Epidermal melanocyte (primary cell): Measurements from ENCODE around the gene BSN.

Experiments used
- DNase-seq: peaks from one replicate; pipeline ENCODE4 v3.0.0; 2011; ENCODE audit warnings: low spot score; ENCODE audit not compliant: insufficient read length

The BSN gene

DNA sequence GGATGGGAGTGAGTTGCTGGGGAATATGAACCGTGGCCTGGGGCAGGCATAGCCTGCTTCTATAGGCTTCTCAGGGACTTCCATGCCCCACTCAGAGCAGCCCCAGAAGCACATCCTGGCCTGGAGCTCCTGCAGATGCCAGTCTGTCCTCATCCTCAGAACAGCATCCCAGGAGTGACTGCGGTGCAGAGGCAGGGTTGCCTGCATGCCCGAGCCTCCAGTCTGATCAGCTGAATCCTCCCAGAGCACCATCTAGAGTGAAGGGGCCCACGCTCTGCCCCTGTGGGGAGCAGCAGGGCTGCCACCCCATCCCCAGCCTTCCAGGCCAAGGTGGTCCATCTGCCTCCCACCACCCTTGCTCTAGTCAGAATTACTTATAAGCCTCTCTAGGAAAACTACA is 75.2 kb downstream of the BSN start:
- DNase-seq, result no peak

DNA sequence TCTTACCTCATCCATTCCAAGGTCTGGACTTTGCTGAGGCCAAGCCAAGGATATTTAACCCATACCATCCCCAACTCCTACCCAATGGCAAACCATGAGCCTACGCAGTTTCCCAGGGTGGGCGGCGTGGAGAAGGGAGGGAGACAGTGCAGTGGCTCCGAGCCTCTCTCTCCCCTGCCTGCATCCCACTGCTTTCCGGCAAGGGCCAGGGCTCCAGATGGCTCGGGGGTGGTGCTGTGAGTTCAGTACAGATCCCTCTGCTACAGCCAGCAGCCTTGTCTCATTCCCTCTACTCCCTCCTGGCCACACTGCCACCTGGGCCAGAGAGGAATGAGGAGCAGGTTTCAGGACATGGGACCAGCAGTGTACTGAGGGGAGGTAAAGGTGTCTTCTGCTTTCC is 75.6 kb downstream of the BSN start:
- no peak for DNase-seq

DNA sequence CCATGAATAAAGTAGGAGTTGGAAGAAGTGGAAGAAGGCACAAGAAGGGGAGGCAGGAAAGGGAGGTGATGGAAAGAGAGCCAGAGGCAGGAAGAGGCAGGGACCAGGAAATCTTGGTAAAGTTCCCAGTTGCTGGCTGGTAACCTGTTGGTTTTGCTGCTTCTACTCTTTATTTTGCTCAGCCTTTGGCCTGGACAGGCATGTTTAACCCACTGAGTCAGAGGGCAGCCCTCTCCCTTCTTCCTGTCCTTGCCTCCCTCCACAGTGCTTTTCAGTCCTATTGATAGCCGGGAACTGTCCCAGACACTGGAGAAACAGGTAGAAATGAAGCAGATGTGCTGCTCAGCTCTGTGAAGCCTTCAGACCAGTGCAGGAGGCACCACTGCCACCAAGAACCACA is 76.5 kb downstream of the BSN start:
- DNase-seq, result no peak

DNA sequence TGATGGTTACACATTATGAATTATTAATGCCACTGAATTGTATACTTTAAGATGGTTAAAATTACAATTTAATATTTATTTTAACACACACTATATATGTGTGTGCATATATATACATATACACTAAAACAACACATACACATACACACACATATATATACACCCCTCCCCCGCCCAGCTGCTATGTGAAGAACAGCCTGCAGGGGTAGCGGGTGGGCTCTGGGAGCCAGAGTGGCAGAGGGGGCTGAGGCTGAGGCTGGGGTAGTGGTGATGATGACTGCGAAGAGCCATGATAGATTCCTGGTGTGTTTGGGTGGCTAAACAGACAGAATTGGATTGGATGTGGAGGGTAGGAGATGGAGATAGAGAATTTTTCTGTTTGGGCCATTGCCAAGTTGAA is 80.5 kb downstream of the BSN start:
- no peak for DNase-seq

DNA sequence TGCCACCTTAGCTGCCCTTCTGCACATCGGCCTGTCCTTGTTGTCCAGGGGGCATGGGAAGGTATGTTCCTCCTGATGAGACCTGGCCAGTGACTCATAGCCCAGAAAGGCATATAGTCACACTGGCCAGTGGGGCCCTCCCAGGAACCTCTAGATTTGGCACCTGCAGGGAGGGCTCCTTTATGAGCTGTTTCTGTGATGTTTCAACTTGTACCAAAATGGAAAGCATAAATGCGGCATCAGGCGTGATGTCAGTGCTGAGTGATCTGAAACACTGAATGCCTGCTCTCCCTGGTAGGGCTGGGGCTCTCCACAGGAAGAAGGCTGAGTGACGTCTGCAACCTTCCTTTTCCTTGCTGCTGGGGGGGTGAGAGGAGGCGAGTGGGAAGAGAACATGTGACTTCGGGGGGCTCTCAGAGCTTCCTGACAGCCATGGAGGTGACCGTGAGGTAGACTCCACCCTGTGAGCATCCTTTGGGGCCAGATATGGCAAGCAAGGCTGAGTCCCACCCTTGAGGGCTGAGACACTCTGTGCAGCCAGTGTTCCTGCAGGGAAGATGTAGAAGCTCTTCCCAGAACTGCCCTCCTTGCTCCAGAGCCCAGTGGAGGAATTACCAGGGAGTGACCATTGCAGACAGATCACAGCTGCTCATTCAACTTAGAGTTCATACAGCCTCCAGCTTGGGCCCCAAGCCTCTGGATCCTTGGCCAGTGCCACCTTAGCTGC is 82.8 kb downstream of the BSN start:
- DNase-seq, result no peak

DNA sequence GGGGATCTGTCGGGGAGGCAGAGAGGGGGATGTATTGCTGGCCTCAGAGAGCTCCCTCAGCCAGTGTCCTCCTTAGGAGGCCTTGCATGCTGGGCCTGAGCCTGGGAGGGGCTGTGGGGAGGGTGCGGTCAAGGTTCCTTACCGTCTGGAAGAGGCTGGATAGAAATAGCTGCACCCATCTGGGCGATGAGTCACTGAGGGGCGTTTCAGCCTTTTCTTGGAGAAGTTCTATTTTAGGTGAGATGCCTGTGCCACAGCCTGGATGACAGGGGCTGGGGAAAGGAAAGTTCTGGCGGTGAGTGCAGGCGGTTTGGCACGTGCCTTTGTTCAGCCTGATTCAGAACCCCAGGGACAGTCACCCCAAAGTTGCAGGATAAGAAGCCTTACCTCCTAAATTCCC is 84.2 kb downstream of the BSN start:
- no peak for DNase-seq

DNA sequence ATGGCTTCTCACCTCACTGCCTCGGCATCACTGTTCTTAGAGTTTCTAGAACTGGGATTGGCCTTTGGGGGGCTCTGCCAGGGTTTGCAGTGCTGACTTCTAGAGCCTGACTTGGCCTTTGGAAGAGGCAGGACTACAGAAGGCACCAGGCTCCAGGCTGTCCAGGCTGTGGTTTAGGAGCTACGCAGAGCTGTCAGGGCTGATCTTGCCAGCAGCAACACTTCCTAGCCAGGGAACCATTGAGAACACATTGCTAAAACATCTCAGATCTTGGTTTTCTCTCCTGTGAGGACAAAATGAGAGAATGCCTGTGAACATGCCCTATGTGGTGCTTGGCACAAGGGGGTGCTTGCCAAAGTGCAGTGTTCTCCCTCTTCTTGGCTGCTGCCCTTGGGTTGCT is 85.3 kb downstream of the BSN start:
- DNase-seq, result no peak

DNA sequence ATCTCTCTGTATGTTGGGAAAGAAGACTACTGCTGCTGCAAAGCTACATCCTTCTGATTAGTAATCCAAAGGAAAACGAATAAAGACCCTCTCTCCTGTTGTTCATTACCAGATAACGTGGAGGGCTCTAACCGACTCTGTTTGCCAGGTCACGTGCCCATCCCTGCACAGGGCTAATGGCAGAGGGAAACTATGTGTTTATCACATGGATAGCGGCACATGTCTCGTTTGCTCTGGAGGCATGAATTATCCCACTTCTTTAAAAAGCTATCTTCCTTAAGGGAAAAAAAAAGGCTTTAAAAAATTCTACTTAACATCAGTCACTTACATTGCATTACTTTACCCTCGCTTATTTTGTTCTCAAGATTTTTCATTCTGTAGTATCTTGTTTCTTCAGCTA is 87.0 kb downstream of the BSN start:
- no peak for DNase-seq

DNA sequence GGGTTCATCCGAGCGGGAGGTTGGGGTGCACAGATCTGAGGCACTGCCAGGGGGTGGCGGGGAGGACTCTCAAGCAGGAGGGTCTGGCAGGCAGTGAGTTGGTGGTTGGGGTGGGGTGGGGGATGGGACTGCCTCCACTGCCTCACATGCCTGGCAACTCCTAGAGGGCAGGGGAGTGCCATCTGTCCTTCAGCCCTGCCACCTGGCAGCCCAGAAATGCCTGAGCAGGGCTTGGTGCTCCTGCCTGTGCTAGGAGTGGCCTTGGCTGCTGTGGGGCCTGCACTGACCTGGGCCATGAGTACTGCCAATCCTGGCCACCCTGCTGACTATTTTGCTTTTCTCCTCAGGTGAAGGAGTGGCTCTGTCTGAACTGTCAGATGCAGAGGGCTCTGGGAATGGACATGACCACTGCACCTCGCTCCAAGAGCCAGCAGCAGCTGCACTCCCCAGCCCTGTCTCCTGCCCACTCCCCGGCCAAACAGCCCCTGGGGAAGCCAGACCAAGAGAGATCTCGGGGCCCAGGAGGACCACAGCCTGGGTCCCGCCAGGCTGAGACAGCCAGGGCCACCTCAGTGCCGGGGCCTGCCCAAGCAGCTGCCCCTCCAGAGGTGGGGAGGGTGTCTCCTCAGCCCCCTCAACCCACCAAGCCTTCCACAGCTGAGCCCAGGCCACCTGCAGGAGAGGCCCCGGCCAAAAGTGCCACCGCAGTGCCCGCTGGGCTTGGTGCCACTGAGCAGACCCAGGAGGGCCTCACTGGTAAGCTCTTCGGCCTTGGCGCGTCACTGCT is 87.8 kb downstream of the BSN start:
- DNase-seq, result no peak

DNA sequence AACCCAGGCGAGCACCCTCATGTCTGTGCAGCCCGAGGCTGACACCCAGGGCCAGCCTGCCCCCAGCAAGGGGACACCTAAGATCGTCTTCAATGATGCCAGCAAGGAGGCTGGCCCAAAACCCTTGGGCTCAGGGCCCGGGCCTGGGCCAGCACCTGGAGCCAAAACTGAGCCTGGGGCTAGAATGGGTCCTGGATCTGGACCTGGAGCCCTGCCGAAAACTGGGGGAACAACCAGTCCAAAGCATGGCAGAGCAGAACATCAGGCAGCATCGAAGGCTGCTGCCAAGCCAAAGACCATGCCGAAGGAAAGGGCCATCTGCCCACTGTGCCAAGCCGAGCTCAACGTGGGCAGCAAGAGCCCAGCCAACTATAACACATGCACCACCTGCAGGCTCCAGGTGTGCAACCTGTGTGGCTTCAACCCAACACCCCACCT is 88.5 kb downstream of the BSN start:
- no peak for DNase-seq

DNA sequence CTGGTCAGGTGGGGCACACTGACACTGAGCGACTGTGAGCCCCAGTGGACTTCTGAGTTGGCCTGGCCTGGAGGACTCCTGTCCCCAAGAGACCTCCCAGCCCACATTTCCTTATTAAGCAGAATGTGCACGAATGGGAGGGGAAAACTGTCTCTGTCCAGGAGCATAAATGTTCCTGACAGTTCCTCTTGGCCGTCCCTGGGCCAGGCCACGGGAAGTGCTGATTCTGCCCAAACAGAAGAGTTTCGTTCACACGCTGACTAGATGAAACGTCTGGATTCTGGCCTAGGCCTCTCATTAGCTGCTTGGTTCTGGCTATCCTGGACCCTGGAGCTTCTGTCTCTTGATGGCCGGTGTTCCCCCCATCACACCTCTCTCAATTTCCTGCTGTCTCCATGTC is 90.4 kb downstream of the BSN start:
- no peak for DNase-seq

DNA sequence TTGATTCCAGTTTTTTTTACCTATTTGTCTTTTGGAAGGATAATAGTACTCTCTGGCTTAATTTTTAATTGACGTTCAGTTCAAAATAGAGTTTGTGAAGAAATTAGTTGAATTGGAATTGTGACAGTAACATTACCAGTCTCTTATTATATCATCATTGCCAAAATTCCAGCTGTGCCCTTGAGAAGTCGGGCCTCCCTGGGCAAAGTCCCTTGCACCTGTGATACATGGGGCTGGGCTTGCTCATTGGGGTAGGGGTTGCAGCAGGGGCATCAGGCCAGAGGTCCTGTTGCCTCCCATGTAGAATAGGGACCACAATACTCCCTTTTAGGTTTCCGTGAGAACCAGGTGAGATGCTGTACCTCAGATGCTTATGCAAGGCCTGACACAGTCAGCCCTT is 92.0 kb downstream of the BSN start:
- no peak for DNase-seq

DNA sequence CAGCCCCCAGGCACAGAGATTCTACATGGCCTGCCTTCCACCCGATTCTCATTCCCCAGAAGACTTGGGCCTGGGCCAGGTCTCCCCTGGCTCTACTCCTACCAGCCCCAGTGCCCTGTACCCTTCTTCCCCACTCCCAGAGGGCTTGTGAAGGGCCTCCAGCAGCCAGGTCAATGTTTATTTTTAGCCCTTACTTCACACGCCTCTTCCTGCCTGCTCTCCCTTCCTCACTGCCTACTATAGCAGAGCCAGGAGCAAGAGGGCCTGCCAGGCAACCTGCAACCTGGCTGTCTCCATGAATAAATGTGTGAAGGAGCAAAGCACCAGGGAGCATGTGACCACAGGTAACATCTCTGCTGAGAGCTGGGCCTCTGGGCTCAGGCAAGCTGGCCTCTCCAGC is 93.5 kb downstream of the BSN start:
- no peak for DNase-seq

DNA sequence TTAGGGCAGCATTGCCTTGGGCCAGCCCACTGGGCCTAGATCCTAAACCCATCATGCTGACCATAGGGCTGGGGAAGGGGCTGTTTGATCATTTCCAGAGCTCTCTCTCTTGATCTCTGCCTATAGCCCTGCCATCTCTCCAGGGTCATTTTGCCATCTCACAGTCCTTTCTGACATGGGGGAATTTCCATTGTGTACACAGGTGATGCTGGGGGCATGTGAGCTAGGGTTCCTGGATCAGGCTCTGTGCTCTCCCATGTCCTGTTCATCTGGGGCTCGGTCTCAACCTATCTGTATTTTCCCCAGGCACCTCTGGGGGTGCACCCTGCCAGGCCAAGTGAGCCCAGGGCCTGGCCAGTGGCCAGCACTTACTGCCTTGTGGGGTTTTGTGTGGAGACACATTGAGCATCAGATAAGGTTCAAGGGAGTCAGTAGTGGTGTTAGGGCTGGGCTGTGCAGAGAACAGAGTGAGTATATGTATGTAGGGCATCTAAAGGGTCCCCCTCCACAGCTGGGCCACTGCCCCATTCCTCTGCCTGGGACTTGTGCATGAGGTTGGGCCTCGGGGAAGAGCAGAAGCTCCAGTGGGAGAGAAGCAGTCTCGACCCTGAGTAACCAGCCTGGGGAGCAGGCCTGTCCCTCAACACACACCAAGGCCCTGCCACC is 94.2 kb downstream of the BSN start:
- DNase-seq, result no peak

DNA sequence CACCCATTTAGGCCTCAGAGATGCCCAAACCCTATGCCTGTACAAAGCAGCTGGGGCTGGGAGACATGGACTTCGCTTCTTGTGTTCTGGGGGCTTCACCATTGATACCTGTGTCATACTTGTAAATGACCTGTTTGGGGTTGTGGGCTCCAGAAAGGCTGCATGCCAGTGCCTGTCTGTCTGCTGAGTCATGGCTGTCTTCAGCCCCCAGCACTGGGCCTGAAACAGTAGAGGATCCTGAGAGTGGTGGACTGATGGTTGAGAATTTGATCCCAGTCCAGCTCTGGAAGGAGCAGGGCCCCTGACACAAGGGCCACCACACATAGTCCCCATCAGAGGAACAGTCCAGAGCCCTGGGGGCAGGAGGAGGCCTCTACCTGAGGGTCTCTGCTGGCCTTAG is 95.3 kb downstream of the BSN start:
- no peak for DNase-seq

DNA sequence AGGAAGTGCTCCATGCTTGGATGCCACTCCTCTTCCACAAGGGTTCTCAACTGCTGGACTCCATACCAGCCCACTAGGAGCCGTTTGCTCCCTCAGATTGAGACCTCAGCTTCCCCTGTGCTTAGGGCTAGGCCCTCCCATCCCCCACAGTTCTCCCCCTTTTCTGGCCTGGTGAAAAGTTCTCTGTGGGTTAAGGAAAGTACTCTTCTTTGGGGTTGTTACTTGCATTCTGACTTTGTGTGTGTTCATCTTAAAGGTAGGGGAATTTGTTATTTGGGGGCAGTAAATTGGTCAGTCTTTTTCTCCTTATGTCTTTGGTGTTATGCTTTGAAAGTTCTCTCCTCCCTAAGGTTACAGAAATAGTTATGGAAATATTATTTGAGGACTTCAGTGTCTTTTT is 95.9 kb downstream of the BSN start:
- DNase-seq, result no peak

DNA sequence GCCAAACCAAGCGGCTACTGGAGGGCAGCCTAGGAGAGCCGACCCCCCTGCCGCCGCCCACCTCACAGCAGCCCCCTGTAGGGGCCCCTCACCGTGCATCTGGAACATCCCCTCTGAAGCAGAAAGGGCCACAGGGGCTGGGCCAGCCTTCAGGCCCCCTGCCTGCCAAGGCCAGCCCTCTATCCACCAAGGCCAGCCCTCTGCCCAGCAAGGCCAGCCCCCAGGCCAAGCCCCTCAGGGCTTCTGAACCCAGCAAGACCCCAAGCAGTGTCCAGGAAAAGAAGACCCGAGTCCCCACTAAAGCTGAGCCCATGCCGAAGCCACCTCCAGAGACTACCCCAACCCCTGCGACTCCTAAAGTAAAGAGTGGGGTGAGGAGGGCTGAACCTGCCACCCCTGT is 96.4 kb downstream of the BSN start:
- no peak for DNase-seq

DNA sequence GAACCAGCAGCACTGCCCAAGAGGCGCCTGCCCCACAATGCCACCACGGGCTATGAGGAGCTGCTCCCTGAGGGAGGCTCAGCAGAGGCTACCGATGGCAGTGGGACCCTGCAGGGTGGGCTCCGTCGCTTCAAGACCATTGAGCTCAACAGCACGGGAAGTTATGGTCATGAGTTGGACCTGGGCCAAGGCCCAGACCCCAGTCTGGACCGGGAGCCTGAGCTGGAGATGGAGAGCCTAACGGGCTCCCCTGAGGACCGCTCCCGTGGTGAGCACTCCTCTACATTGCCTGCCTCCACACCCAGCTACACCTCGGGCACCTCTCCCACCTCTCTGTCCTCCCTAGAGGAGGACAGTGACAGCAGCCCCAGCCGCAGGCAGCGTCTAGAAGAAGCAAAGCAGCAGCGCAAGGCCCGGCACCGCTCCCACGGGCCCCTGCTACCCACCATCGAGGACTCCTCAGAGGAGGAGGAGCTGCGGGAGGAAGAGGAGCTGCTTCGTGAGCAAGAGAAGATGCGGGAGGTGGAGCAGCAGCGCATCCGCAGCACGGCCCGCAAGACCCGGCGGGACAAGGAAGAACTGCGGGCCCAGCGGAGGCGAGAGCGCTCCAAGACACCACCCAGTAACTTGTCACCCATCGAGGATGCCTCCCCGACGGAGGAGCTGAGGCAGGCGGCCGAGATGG is 98.1 kb downstream of the BSN start:
- DNase-seq, result no peak

DNA sequence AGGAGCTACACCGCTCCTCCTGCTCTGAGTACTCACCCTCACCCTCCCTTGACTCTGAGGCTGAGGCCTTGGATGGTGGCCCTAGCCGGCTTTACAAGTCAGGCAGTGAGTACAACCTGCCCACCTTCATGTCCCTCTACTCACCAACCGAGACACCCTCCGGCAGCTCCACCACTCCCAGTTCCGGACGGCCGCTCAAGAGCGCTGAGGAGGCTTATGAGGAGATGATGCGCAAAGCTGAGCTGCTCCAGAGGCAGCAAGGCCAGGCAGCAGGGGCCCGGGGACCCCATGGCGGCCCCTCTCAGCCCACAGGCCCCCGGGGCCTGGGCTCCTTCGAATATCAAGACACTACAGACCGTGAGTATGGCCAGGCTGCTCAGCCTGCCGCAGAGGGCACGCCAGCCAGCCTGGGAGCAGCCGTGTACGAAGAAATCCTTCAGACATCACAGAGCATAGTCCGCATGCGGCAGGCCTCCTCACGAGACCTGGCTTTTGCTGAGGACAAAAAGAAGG is 98.7 kb downstream of the BSN start:
- no peak for DNase-seq

DNA sequence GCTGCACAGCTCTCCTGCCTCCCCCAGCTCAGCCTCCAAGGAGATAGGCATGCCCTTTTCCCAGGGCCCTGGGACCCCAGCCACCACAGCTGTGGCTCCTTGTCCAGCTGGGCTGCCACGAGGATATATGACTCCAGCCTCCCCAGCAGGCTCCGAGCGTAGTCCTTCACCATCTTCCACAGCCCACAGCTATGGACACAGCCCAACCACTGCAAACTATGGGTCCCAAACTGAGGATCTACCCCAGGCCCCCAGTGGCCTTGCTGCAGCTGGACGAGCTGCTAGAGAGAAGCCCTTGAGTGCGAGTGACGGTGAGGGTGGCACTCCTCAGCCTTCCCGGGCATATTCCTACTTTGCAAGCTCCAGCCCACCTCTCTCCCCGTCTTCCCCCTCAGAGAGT is 99.3 kb downstream of the BSN start:
- no peak for DNase-seq

DNA sequence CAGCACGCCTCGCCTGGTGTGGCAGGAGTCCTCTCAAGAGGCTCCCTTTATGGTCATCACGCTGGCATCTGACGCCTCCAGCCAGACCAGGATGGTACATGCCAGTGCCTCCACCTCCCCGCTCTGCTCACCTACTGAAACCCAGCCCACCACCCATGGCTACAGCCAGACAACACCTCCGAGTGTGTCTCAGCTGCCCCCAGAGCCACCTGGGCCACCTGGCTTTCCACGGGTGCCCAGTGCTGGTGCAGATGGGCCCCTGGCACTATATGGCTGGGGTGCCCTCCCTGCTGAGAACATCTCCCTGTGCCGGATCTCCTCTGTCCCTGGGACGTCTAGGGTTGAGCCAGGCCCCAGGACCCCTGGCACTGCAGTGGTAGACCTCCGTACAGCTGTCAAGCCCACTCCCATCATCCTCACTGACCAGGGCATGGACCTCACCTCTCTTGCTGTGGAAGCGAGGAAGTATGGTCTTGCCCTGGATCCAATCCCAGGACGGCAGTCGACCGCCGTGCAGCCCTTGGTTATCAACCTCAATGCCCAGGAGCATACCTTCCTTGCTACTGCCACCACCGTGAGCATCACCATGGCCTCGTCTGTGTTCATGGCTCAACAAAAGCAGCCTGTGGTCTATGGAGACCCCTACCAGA is 100.0 kb downstream of the BSN start:
- no peak for DNase-seq
